ENCODE measurements around the gene SPATA22.
"Not testable (repeated sequence)": the region's sequence is repeated elsewhere in the genome, so short reads cannot be mapped to it uniquely, and the experiment has no call there.

The SPATA22 gene

DNA sequence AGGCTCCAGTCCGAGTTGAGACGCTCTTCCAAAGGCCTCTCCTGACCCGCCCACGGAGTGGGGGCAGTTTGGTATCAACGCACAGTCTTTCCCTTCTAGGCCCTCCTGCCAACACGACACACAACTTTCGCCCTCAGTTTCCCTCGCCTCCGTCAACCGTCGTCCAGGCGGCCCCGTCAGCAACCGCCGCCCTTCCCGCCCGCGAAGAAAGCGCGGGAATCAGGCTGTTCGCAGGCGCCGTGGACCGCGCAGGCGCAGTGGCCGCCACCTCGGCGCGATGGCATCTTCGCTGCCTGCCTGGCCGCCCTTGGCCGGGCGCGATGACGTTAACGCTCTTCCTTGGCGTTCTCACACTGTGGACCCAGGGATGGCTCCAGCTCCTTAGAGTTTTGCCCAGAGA, at the start of gene SPATA22:
SPATA22 (minus strand) TSS at position 221 of the 400 bp plus-strand sequence. CDS start 2,494 bp downstream, outside the sequence.
- in situ Hi-C loops (cut with HindIII; ENCODE audit: low sequenced_read_pairs) = no loop called here

- in situ Hi-C loops (cut with HindIII; ENCODE audit: low sequenced_read_pairs) = not testable (repeated sequence)
Measured at GRCh38 chr17:3519472-3519871, 47.9 kb upstream of the SPATA22 start.

DNA sequence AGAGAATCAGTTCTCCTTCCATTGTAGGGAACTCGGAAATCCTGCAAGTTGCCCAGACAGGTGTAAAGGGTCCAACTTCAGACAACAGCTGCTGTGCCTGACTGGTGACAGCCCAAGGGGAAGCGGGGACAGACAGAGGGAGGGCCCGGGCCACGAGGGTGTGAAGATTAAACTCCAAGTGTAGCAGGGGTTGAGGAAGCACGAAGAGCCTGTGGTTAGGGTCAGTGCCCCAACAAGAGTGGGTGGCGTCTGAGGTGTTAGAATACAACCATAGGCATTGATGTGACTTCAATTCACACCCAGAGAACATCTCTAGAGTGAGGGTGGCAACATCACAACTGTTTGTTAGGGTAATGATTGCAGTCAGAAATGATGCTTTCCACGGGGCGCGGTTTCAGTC, 43.3 kb upstream of the SPATA22 start:
- in situ Hi-C loops (cut with HindIII; ENCODE audit: low sequenced_read_pairs) = no loop called here

GRCh38 chr17:3514167-3514566, 42.5 kb upstream of the SPATA22 start:
- in situ Hi-C loops (cut with HindIII; ENCODE audit: low sequenced_read_pairs) = not testable (repeated sequence)

DNA sequence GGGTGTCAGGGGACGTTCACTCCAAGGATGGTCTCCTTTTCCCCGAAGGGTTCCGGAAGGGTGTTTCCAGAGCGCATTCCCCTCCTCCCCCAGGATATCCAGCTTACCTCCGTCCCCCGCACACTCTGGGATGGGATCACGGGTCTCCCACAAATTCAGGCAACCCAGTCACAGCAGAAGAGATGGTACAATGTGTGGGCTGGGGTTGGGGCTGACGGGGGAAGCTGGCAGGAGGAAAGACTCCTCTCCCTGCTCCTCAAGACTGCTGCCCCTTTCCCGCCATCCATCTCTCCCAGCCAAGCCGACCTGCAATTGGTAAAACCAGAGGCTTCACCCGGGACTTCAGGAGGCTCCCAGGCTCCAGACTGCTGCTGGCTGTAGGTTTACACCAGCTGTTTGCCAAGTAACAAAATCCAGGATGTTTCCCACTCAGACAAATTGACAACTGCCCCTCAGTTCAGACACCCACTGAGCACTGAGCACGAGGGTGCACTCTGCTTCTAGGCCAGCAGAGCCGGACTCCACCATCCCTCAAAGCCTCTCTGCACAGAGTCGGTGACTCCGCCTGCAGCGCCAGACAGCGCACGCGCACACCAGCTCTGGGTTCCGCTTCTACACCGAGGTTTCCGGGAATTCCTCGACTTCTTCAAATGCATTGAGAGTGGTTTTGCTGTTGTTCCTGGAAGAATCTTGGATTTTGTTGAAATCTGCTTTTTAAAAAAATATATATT, 41.9 kb upstream of the SPATA22 start:
- in situ Hi-C loops (cut with HindIII; ENCODE audit: low sequenced_read_pairs) = no loop called here

DNA sequence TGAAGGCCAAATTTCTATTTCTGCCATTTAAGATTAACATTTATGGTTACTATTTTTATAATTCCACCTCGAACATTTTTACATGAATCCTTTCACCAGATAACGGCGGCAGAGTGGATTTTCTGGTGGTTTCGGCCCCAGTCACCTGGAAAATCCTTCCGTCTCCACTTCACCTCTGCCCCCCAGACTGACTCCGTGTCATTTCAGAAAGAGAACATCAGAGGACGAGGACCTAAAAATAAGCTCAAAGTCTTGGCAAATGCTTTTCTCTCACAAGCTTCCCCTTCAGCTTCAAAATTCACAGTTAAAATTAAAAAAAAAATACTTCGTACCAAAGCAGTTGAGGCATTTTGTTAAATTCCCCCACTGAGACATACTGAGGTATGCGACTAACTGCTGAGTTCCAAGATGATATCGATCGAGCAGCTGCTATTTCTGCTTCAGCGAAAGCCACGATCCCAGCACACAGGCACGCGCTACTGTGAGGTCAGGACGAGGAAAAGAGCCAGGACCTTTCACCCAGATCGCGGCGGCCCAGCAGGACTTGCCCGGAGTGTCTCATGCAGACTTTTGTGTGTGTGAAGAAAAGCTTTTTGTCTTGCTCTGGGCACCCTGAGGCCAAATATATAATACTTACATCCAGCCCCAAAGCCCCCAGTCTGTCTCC, 41.0 kb upstream of the SPATA22 start:
- in situ Hi-C loops (cut with HindIII; ENCODE audit: low sequenced_read_pairs) = no loop called here

DNA sequence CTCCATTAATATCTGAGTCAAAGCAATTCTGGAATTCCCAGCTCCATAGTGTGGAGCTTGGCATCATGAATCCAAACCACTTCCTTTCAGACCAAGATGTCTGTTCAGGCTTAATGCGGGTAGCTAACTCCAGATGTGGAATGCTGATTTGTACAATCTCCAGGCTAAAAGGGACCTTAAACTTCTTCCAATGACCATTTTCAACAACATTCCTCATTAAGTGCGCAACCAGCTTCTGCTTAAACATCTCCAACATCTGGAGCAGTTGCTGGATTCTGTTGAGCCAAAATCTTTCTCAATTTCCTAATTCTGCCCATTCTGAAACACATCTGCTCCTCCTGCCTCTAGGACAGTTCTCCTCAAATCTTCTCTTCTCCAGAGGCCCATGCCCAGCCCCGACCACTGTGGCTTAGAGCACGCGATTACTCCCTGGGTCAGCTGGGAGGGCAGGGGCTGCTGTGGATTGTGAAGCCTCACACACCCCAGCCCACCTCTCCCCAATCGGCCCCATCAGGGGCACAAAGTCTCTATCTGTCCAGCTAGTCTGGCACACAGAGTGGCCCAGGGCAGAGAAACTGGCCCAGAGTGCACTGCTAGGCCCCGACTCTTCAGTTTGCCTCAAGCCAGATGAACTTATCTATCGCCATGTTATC, 40.4 kb upstream of the SPATA22 start:
- in situ Hi-C loops (cut with HindIII; ENCODE audit: low sequenced_read_pairs) = no loop called here

DNA sequence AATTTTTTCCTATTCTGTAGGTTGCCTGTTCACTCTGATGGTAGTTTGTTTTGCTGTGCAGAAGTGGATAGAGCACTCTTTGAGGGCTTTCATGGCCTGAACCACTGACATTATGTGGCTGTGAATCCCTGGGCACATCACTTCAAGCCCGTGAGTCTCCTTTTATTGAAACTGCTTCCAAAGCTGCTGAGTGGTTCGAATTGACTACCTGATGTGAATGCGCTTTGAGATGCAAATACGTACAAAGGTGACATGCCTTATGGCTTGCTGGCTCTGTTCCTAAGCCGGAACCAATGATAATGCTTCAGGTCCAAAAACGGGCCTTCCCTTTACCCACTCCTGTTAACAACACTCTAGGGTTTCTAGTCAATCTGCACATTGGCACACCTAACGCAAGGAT, 38.5 kb upstream of the SPATA22 start:
- in situ Hi-C loops (cut with HindIII; ENCODE audit: low sequenced_read_pairs) = no loop called here

DNA sequence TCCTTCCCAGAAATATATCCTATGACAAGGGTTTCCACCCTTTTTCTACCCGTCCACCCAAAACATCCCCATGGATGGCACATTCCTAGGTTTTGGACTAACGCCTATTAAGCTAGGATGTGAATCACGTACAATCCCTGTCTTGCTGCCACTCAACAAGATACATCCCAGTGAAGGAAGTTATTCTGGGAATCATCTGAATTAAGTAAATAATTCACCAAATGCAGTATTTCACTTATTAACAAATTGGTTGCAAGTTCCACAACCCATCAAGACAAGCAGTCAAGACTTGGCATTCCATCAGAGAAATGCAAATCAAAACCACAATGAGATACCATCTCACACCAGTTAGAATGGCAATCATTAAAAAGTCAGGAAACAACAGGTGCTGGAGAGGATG, 36.2 kb upstream of the SPATA22 start:
- in situ Hi-C loops (cut with HindIII; ENCODE audit: low sequenced_read_pairs) = no loop called here

DNA sequence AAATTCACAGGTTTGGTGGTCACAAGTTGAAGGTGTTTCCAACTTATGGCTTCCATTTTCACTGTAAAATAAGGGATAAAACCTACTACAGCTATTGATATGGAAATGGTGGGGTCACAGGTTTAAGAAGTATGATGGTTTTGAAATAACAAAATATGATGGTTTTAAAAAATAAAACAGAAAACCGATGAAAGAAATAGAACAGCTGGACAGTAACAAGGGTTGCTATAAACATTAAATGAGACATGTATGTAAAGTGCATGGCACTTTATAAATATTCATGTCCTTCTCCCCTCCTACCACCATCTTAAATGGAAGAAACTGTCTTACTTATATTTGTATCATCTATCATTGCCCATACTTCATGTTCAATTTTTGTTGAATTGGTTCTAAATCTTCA, 35.5 kb upstream of the SPATA22 start:
- in situ Hi-C loops (cut with HindIII; ENCODE audit: low sequenced_read_pairs) = no loop called here

DNA sequence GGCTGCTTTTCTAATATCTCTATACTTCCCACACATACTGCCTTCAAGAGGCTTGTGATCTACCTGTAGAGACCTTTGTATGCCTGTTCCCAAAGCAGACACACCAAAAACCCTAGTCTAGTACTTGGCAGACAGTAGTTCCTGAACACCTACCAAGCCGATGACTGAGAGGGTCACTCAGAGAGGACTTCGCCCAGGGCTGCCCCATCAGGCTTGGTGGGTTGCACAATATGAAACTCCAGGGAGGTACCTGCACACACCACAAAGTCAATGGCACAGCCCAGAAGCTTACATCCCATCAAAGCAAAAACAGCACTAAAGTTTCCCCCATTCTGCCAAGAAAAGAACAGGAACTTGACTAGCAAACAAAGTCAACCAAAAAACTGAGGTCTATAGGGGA, 34.4 kb upstream of the SPATA22 start:
- in situ Hi-C loops (cut with HindIII; ENCODE audit: low sequenced_read_pairs) = no loop called here

GRCh38 chr17:3505008-3505407, 33.4 kb upstream of the SPATA22 start:
- in situ Hi-C loops (cut with HindIII; ENCODE audit: low sequenced_read_pairs) = no loop called here

- in situ Hi-C loops (cut with HindIII; ENCODE audit: low sequenced_read_pairs) = no loop called here
Measured at GRCh38 chr17:3503285-3503684, 31.7 kb upstream of the SPATA22 start.

- in situ Hi-C loops (cut with HindIII; ENCODE audit: low sequenced_read_pairs) = no loop called here
Measured at GRCh38 chr17:3502466-3502865, 30.8 kb upstream of the SPATA22 start.

DNA sequence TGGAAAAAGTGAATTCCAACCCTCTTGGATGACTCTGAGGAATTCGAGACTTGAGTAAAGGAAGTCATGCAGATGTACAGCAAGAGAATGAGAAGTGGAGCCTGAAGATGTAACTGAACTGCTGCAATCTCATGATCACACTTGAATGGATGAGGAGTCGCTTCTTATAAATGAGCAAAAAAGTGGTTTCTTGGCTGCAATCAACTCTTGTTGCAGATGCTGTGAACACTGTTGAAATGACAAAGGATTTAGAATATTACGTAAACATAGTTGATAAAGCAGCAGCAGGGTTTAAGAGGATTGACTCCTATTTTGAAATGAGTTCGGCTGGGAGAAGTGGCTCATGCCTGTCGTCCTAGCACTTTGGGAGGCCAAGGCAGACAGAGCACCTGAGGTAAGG, 29.7 kb upstream of the SPATA22 start:
- in situ Hi-C loops (cut with HindIII; ENCODE audit: low sequenced_read_pairs) = no loop called here

DNA sequence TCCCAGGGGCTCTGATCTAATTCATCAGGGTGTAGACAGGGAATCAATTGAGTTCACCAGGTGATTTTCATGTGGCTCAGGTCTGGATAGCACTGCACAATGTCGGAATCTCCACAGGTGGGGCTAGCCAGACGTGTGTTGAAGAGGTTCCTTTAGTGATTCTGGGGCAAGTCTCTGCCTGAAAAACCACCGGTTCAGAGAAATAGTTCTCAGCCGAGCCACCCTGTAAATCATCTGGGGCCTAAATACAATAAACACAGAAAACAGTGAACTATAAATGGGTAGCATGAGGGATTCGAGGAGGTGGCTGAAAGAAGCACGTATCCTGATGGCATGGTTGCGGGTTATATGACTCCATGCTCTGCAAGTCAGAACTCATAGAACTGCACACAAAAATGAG, 25.5 kb upstream of the SPATA22 start:
- in situ Hi-C loops (cut with HindIII; ENCODE audit: low sequenced_read_pairs) = no loop called here

DNA sequence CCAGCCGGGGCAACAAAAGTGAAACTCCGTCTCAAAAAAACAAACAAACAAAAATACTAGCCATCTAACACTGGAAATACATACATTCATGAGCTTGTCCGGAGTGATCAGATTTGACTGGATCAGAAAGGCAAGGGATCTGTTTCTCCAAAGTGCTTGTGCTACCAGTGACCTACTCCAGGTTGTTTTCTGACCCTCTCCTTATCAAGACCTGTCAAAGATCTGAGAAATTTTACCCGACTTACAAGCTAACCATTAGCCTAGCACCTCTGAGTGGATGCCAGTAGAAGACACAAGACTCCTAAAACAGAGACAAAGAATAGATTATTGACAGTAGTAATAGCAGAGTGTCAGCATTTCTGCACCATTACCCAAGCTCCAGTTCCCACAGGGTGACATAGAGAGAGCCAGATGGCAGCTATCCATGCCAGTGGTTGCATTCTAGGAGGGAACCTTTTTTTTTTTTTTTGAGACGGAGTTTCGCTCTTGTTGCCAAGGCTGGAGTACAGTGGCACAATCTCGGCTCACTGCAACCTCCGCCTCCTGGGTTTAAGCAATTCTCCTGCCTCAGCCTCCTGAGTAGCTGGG, 14.0 kb upstream of the SPATA22 start:
- in situ Hi-C loops (cut with HindIII; ENCODE audit: low sequenced_read_pairs) = no loop called here

- in situ Hi-C loops (cut with HindIII; ENCODE audit: low sequenced_read_pairs) = no loop called here
Measured at GRCh38 chr17:3482852-3483251, 11.2 kb upstream of the SPATA22 start.

- in situ Hi-C loops (cut with HindIII; ENCODE audit: low sequenced_read_pairs) = no loop called here
Measured at GRCh38 chr17:3479988-3480387, 8.4 kb upstream of the SPATA22 start.

- in situ Hi-C loops (cut with HindIII; ENCODE audit: low sequenced_read_pairs) = no loop called here
Measured at GRCh38 chr17:3475812-3476610, 4.4 kb upstream of the SPATA22 start, which contains the start of gene ASPA. Gene ASPA (plus strand): TSS chr17:3475997. CDS start chr17:3476160, 163 bp downstream.

DNA sequence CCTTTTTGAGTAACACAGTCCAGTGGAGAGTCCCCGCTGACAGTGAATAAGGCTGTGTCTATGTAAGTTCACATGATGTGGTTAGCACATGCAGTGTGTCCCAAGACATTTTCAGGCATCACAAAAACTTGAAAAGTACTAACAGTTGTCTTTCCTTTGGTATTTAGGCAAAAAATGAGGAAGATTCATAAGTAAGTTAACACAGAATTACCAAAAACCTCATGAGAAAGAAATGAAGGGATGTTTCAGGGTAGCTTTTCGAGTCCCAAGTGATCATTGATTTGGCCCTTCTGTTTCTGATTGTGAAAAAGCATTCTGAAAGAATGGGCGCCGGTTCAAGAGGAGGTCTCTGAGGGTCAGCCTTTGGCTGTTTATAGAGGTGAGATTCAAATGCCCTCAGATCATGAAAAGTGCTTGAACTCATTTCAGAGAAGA, 3.6 kb upstream of the SPATA22 start:
- in situ Hi-C loops (cut with HindIII; ENCODE audit: low sequenced_read_pairs) = no loop called here
